Thyroid gland (tissue), 4 donors: ENCODE measurements around the gene SPATA9.

Experiments used
- POLR2A ChIP-seq, 2 donors: fragments of 450-650 bp; IDR thresholded peaks; one replicate each; pipeline ENCODE4 v1.6.1; 2017; ENCODE audit warnings: antibody characterized with exemption in 2 of 2, mild to moderate bottlenecking in 2 of 2, moderate library complexity in 1 of 2
- TF ChIP-seq, protein P1 (sequence below), 6 experiments: fragments of 200-600 bp in 3 of 6; fragments of 450-650 bp in 3 of 6; sonication (generic) in 3 of 6; IDR thresholded peaks; one replicate each; pipeline ENCODE4 v1.5.1; 2016 to 2019; ENCODE audit warnings: antibody characterized with exemption in 6 of 6, mild to moderate bottlenecking in 2 of 6, inconsistent platforms in 1 of 6, moderate library complexity in 1 of 6

GRCh38 chr5:95633671-95634070 lies 49.1 kb downstream of the SPATA9 start:
- TF ChIP-seq, protein P1, sequence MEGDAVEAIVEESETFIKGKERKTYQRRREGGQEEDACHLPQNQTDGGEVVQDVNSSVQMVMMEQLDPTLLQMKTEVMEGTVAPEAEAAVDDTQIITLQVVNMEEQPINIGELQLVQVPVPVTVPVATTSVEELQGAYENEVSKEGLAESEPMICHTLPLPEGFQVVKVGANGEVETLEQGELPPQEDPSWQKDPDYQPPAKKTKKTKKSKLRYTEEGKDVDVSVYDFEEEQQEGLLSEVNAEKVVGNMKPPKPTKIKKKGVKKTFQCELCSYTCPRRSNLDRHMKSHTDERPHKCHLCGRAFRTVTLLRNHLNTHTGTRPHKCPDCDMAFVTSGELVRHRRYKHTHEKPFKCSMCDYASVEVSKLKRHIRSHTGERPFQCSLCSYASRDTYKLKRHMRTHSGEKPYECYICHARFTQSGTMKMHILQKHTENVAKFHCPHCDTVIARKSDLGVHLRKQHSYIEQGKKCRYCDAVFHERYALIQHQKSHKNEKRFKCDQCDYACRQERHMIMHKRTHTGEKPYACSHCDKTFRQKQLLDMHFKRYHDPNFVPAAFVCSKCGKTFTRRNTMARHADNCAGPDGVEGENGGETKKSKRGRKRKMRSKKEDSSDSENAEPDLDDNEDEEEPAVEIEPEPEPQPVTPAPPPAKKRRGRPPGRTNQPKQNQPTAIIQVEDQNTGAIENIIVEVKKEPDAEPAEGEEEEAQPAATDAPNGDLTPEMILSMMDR (IDR thresholded peaks at IDR 0.05): no peak
- TF ChIP-seq POLR2A (IDR thresholded peaks at IDR 0.05): no peak
